GM21717 (cell line): ENCODE data around the gene SIGLEC14.
"Not testable (repeated sequence)": the region's sequence is repeated elsewhere in the genome, so short reads cannot be mapped to it uniquely, and the experiment has no call there.

Experiments
- ATAC-seq: cut with Tn5 transposase; IDR thresholded peaks from one replicate; pipeline ENCODE4 v1.9.1; 2021; ENCODE audit warnings: mild to moderate bottlenecking, moderate library complexity; ENCODE audit not compliant: unreplicated experiment

The SIGLEC14 gene

GRCh38 chr19:51675911-51676565, 29.4 kb upstream of the SIGLEC14 start:
- ATAC-seq: not testable (repeated sequence)

GRCh38 chr19:51668216-51668615, 21.6 kb upstream of the SIGLEC14 start:
- no peak for ATAC-seq

DNA sequence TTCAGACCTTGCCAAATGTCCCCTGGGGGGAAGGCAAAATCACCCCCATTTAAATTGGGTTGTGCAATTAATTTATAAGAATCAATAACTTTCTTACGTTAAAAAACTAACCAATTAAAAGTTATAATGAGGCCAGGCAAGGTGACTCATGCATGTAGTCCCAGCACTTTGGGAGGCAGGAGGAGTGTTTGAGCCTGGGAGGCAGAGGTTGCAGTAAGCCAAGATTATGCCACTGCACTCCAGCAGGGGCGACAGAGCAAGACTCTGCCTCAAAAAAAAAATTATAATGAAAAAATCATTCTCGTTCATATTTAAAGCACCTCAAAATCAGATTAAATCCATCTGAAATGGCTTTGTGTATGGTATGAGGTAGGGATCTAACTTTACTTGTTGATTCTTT, 18.4 kb upstream of the SIGLEC14 start:
- no peak for ATAC-seq

DNA sequence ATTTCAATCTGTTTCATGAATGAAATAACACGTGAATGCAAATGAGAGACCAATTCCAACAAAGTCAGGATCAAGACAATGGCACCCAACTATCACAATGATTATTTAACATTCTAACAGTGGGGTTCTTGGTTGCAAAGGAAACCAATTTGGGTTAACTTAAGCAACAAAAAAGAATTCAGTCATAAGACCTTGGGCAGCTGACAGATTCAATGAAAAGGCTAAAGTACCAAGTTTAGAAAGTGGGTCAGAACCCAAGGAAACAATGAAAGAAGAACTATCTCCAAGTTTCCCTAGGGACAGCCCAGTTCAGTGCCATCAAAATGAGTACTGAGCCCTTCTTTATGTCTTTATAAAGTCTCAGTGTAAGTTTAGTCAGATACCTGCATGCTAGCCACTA, 17.5 kb upstream of the SIGLEC14 start:
- ATAC-seq: no peak

- no peak for ATAC-seq
Observed at GRCh38 chr19:51663650-51664049, 17.0 kb upstream of the SIGLEC14 start.

- ATAC-seq: no peak
Observed at GRCh38 chr19:51660975-51661600, 14.5 kb upstream of the SIGLEC14 start.

- ATAC-seq: no peak
Observed at GRCh38 chr19:51654783-51655182, 8.2 kb upstream of the SIGLEC14 start.

- ATAC-seq: no peak
Observed at GRCh38 chr19:51653162-51653561, 6.5 kb upstream of the SIGLEC14 start.

GRCh38 chr19:51652266-51652665, 5.6 kb upstream of the SIGLEC14 start:
- ATAC-seq: no peak

- ATAC-seq: no peak
Observed at GRCh38 chr19:51651216-51651846, 4.7 kb upstream of the SIGLEC14 start.

DNA sequence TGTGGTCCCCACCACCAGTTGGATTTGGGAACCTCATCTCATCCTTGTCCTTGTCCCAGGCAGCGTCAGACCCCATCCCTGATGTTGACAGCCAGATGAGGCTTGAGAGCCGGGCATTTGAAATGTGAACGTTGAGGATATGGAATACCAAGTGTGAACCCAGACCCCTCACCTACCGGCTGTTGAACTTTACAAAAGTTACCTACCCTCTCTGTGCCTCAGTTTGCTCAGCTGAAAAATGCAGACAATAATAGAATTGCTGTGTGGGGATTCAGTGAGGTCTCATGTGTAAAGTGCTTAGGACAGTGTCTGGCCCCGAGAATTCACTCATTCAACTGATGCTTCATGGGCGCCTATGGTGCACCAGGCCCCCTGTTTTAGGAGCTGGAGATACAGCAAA, 693 bp upstream of the SIGLEC14 start:
- no peak for ATAC-seq

- ATAC-seq: no peak
Observed at GRCh38 chr19:51644636-51645271, 1.9 kb downstream of the SIGLEC14 start.

DNA sequence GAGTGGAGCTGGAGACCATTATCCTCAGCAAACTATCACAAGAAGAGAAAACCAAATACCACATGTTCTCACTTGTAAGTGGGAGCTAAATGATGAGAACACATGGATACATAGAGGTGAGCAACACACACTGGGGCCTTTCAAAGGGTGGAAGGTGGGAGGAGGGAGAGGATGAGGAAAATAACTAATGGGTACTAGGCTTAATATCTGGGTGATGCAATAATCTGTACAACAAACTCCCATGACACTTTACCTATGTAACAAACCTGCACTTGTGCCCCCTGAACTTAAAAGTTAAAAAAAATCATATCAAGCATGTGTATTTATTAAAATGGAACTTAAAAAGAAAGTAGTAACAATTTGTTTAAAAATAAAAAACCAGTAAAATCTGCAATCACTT, 5.0 kb downstream of the SIGLEC14 start:
- ATAC-seq: no peak

DNA sequence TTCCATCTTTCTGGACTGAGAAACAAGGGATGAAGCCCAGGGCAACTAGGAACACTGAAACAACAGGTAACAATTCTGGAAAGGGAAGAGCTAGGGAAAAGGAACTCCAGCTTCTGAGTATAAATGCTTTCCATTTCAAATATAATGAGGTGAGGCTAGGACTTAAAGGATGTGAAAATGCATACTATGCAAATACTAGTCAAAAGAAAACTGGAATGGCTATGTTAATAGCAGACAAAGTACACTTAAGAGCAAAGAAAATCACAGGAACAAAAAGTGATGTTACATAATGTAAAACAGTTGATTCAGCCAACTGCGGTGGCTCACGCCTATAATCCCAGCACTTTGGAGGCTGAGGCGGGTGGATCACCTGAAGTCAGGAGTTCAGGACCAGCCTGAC, 6.2 kb downstream of the SIGLEC14 start:
- ATAC-seq: no peak

GRCh38 chr19:51639916-51640315, 6.7 kb downstream of the SIGLEC14 start:
- no peak for ATAC-seq

- ATAC-seq: no peak
Observed at GRCh38 chr19:51637362-51637978, 9.2 kb downstream of the SIGLEC14 start.

GRCh38 chr19:51632126-51632525, 14.5 kb downstream of the SIGLEC14 start:
- no peak for ATAC-seq

GRCh38 chr19:51630315-51630714, 16.3 kb downstream of the SIGLEC14 start, which contains the start of gene SIGLEC5:
TSS of gene SIGLEC5 (minus strand) at chr19:51630401. CDS start at chr19:51630335, 66 bp downstream.
- ATAC-seq: not testable (repeated sequence)

DNA sequence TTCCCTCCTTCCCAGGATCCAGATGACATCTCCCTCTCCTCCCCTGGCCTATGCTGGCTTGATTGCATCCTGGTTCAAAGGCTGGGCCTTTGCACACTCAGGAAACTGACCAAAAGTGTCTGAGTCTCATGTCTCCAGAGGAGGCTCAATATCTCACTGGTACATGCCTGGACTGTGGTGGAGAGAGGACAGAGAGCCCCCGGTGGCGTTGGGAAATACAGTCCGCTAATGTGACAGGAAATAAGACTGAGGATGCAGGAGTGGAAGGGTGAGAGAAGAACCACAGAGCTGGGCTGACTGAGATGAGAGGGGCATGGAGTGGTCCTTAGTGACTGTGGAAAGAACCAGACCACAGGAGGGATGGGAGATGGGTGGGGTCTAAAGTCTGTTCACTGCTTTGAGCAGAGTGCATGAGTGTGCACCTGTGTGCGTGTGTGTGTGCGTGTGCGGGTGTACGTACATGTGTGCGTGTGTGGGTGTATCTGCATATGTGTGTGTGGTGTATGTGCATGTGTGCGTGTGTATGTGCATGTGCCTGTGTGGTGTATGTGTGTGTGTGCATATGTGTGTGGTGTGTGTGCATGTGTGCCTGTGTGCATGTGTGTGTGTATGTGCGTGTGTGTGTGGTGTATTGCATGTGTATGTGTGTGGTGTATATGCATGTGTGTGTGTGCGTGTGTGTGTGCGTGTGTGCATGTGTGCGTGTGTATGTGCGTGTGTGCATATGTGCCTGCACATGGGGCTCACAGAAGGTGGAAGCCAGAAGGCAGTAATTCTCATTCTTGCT, 18.3 kb downstream of the SIGLEC14 start:
- ATAC-seq: no peak

DNA sequence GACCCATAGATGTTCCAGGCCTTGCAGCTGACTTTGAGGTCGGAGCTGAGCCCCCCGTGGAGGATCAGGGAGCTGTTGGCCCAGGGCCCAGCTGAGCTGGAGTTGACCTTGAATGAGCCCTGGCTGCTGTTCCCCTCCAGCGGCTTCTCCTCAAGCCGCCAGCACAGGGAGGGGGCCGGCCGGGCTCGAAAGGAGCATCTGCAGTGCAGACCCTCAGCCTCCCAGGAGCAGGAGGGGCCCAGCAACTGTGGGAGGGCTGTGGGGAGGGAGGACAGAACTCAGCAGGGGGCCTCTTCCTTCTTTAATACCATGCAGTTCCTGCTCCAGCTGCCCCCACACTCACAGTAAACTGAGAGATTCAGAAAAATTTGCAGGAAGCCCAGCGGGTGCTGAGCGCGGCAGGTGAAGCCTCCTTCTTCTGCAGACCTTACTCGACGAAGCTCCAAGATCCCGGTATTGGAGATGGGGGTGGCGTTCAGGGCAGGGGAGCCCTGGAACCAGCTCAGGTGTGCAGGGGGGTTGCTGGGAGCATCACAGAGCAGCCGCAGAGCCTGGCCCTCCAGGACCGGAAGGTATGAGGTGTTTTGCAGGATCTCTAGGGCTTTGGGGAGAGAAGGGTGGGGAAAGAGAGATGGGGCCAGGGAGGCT, 19.0 kb downstream of the SIGLEC14 start:
- no peak for ATAC-seq
